Heart left ventricle (tissue), 16 donors: Measurements from ENCODE around the gene MATN1. TPM values are rescaled to one million over a fixed set of nuclear protein-coding genes. Genes with fewer than 3 reads are reported as not detected.
"Not testable (repeated sequence)": the region's sequence is repeated elsewhere in the genome, so short reads cannot be mapped to it uniquely, and the experiment has no call there.

Experiments
- ATAC-seq, 4 donors: fragments of 200-7000 bp; cut with Tn5 transposase; one replicate each; pipeline ENCODE4 v1.9.1; 2020 to 2022; ENCODE audit warnings: moderate library complexity in 4 of 4, mild to moderate bottlenecking in 3 of 4, moderate number of reproducible peaks in 1 of 4
- DNase-seq, 5 donors: peaks; one replicate each; pipeline ENCODE4 v3.0.0-alpha.2; 2020
- H3K27ac ChIP-seq, 12 donors: fragments of 200-600 bp; sonication (generic) in 4 of 12; one replicate each; pipeline versions ENCODE4 v1.5.0 to v1.8.0; 2016 to 2022; ENCODE audit warnings: mild to moderate bottlenecking in 2 of 12
- H3K27me3 ChIP-seq, 9 donors: fragments of 200-600 bp; sonication (generic) in 2 of 9; one replicate each; pipeline versions ENCODE4 v1.5.1 to v1.8.0; 2016 to 2022; ENCODE audit warnings: mild to moderate bottlenecking in 3 of 9
- H3K36me3 ChIP-seq, 9 donors: fragments of 200-600 bp; sonication (generic) in 2 of 9; one replicate each; pipeline versions ENCODE4 v1.5.0 to v1.8.0; 2018 to 2022; ENCODE audit warnings: mild to moderate bottlenecking in 2 of 9
- H3K4me1 ChIP-seq, 12 donors: fragments of 200-600 bp; sonication (generic) in 4 of 12; one replicate each; pipeline versions ENCODE4 v1.5.0 to v1.8.0; 2016 to 2022; ENCODE audit warnings: mild to moderate bottlenecking in 3 of 12
- H3K4me3 ChIP-seq, 12 donors: fragments of 200-600 bp; sonication (generic) in 4 of 12; one replicate each; pipeline versions ENCODE4 v1.5.0 to v1.8.0; 2017 to 2022; ENCODE audit warnings: mild to moderate bottlenecking in 9 of 12, moderate library complexity in 4 of 12
- H3K9me3 ChIP-seq, 12 donors: fragments of 200-600 bp; sonication (generic) in 4 of 12; one replicate each; pipeline versions ENCODE4 v1.5.0 to v1.8.0; 2016 to 2022; ENCODE audit warnings: mild to moderate bottlenecking in 1 of 12
- CTCF ChIP-seq, 12 donors: fragments of 200-600 bp; sonication (generic) in 4 of 12; IDR thresholded peaks; one replicate each; pipeline versions ENCODE4 v1.5.0 to v1.8.0; 2018 to 2022; ENCODE audit warnings: antibody characterized with exemption in 12 of 12, mild to moderate bottlenecking in 5 of 12
- POLR2A ChIP-seq, 2 donors: fragments of 450-650 bp; IDR thresholded peaks; one replicate each; pipeline ENCODE4 v1.6.1; 2017; ENCODE audit warnings: antibody characterized with exemption in 2 of 2, mild to moderate bottlenecking in 2 of 2, moderate library complexity in 2 of 2
- WGBS, 4 donors: extraction: QIAGEN DNeasy Blood & Tissue Kit in 2 of 4; methylation state at CpG; one replicate each; pipeline versions ENCODE4 v1.1.5 to v1.1.7; 2013 to 2018; 5-methylcytosine and 5-hydroxymethylcytosine counted together
- intact Hi-C, 10 donors: fragments of 100-400 bp; cut with DNase I; formaldehyde crosslinking; loops; one replicate each; pipeline versions ENCODE4 v1.11.1 to v1.14.2; 2022
- polyA plus RNA-seq, 2 donors: library from polyadenylated mRNA; stranded (reverse); fragments of 200-250 nt; gene quantifications; one replicate each; pipeline ENCODE4 v1.2.3, GENCODE V29; 2013
- total RNA-seq, 9 donors: library from RNA; depleted of rRNA in 2 of 9; stranded (reverse); fragments of >200 nt in 2 of 9; fragmentation: NEBNext Ultra II Directional in 3 of 9; extraction: Animal tissue kit (Norgen Biotek cat#: 25700) in 3 of 9; gene quantifications; one replicate each; pipeline versions ENCODE4 v1.1.0 to v1.2.4, GENCODE V29; 2016 to 2023
- donor health status: ischemic (EF 13 %, LVEDD 7.1; RV severe dilation, severe dysfunction).
- donor health status: healthy with polysubstance abuse.
- donor health status: DM: no; HTN: yes; CAD: no.
- donor health status: DM: no; HTN: no; CAD: no.
- donor health status: ischemic (EF 25% LVEDD 6.9; RV normal size, moderate dysfunction).
- donor health status: ischemic (EF 25% LVEDD 5.7; RV mildly dilated, moderate dysfunction).
- donor health status: healthy.
- donor health status: DM: yes; HTN: yes; CAD: no.
- donor health status: ischemic (EF 35%, LVEDD 5.7; RV mildly dilated, moderate dysfunction).
- donor health status: nonischemic (EF 11% LVEDD 7.7; RV severe dilation, severe dysfunction).
- donor health status: DM: yes; HTN: yes; CAD: no.
- donor health status: PGD.
- donor health status: ischemic (EF 29% LVEDD 5.4; RV normal size, mild dysfunction).
- donor health status: nonischemic (EF 23%, LVEDD 6.1; RV moderate dilation, normal function).

Gene MATN1
- total and polyA plus RNA-seq, 11 donors = 0.67 TPM; not detected in 10

DNA sequence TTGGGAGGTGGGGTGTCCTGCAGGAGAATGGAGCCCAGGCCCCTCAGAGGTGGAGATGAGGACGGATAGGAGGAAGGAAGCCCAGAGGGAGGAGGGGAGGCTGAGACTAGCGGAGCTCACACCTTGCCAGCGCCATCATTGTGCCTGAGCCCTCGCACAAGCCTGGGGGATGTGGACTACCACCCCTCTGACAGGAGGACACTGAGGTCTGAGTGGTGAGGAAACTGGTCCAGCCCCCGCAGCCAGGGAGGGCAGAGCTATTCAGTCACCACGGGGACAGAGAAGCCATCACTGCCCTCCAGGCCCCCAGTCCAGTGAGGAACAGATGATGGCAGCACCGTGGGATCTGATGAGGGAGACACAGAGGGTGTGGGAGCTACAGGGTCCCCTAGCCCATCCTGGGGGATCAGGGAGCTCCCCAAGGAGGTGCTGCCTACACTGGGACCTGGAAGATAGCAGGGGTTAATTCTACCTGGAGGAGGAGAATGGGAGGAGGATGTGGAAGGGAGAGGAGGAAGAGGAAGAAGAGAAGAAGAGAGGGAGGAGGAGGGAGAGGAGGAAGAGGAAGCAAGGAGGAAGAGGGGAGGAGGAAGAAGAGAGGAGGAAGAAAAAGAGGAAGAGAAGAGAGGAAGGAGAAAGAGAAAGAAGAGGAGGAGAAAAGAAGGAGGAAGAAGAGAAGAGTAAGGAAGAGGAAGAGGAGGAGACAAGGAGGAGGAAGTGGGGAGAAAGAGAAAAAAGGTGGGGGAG, 31.0 kb downstream of the MATN1 start:
- no peaks in the 10 kb centered on the region for H3K9me3 ChIP-seq
- H3K4me3 ChIP-seq = no peak overlapping the region
- intact Hi-C loops = no loop called here
- DNase-seq (peak in 1 of 5 donors; percentile 28), ATAC-seq (no peak)
- 59 to 65% (median 61%) methylated on average over 7 of the region's 7 CpGs for WGBS, 4 donors
- H3K4me1 ChIP-seq = no peaks in the 10 kb centered on the region
- H3K27me3 ChIP-seq = peaks cover 0 to 31% (median 3%) of the 10 kb centered on the region in 9 donors
- TF ChIP-seq POLR2A (IDR thresholded peaks at IDR 0.05) = no peak
- no peak for TF ChIP-seq CTCF (IDR thresholded peaks at IDR 0.05)
- H3K27ac ChIP-seq = no peak overlapping the region
- no peaks in the 10 kb centered on the region for H3K36me3 ChIP-seq

- Histone ChIP-seq H3K4me1 (no peaks in the 10 kb centered on the region), H3K27me3 (peaks cover 0 to 37% (median 3%) of the 10 kb centered on the region in 9 donors), H3K4me3 (no peak overlapping the region), H3K36me3 (no peaks in the 10 kb centered on the region), H3K9me3 (no peaks in the 10 kb centered on the region), H3K27ac (no peak overlapping the region)
- intact Hi-C loops = no loop called here
- 42 to 64% (median 59%) methylated on average over 5 of the region's 5 CpGs for WGBS, 4 donors
- no peak for TF ChIP-seq POLR2A (IDR thresholded peaks at IDR 0.05)
- no peak for TF ChIP-seq CTCF (IDR thresholded peaks at IDR 0.05)
- peak in 1 of 5 donors; percentile 24 for DNase-seq
- no peak for ATAC-seq
Observed at GRCh38 chr1:30691480-30691879, 31.9 kb downstream of the MATN1 start.

GRCh38 chr1:30689901-30690645, 33.3 kb downstream of the MATN1 start:
- 45 to 62% (median 48%) methylated on average over 7 of the region's 7 CpGs for WGBS, 4 donors
- Histone ChIP-seq H3K27me3 (peaks cover under 1 to 46% (median 11%) of the 10 kb centered on the region in 9 donors), H3K27ac (no peak overlapping the region), H3K4me3 (no peak overlapping the region), H3K36me3 (no peaks in the 10 kb centered on the region), H3K9me3 (no peaks in the 10 kb centered on the region), H3K4me1 (peaks cover 0 to 7% (median 0%) of the 10 kb centered on the region in 12 donors)
- TF ChIP-seq POLR2A (IDR thresholded peaks at IDR 0.05) = no peak
- ATAC-seq = no peak
- intact Hi-C loops = no loop called here
- peak in 1 of 5 donors; percentile 1 for DNase-seq

GRCh38 chr1:30688920-30689794, 34.2 kb downstream of the MATN1 start:
- Histone ChIP-seq H3K9me3 (no peaks in the 10 kb centered on the region), H3K36me3 (no peaks in the 10 kb centered on the region), H3K4me3 (no peak overlapping the region), H3K4me1 (peaks cover 0 to 11% (median 0%) of the 10 kb centered on the region in 12 donors), H3K27ac (no peak overlapping the region), H3K27me3 (peaks cover 9 to 55% (median 19%) of the 10 kb centered on the region in 9 donors)
- no peak for ATAC-seq
- peak in 1 of 5 donors; percentile 9 for DNase-seq
- WGBS, 4 donors = 66 to 73% (median 71%) methylated on average over 7 to 11 of the region's 11 CpGs
- TF ChIP-seq CTCF (IDR thresholded peaks at IDR 0.05) (no peak), POLR2A (IDR thresholded peaks at IDR 0.05) (no peak)
- intact Hi-C loops = no loop called here

DNA sequence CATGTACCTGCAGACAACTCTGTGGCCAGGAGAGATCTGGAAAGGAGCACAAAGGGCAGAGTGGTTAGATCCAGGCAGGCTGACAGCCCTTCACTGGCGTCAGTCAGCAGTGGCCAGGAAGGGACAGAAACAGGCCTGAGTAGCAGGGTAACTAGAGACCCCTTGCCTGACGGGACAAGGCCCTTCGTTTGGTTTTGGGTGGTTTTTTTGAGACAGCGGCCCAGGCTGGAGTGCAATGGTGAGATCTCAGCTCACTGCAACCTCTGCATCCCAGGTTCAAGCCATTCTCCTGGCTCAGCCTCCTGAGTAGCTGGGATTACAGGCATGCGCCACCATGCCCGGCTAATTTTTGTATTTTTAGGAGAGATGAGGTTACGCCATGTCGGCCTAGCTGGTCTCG, 34.9 kb downstream of the MATN1 start:
- WGBS, 4 donors = 84 to 95% (median 87%) methylated on average over 9 of the region's 9 CpGs
- H3K36me3 ChIP-seq, DNase-seq, intact Hi-C loops, H3K9me3 ChIP-seq, ATAC-seq, H3K27ac ChIP-seq, H3K4me3 ChIP-seq: not testable (repeated sequence)
- peaks cover 0 to 11% (median 0%) of the 10 kb centered on the region in 12 donors for H3K4me1 ChIP-seq
- H3K27me3 ChIP-seq = peaks cover 10 to 58% (median 19%) of the 10 kb centered on the region in 9 donors
